ENCODE measurements around the gene PLPP3.

GRCh38 chr1:56511766-56512165 is 67.6 kb downstream of the PLPP3 start:
- TF ChIP-seq TAF1 (IDR thresholded peaks at IDR 0.05; ENCODE audit: borderline replicate concordance, insufficient read depth, low read length) = no peak
- TF ChIP-seq POLR2AphosphoS5 (IDR thresholded peaks at IDR 0.05; ENCODE audit: low read depth, low read length) = no peak

Data from PFSK-1 (cell line).